Caco-2 (cell line): ENCODE results near the gene PRKAG2. TPM values are rescaled to one million over a fixed set of nuclear protein-coding genes. Genes with fewer than 3 reads are reported as not detected.

ENCODE experiments used
- BruUV-seq: library from RNA; stranded (reverse); fragments of 400-500 nt; replicated peaks from 2 replicates; lab custom pipeline; 2021; lab: Mats Ljungman, UMichigan
- CTCF ChIA-PET: fragments of 300-600 bp; sonication (Branson Sonifier 250); formaldehyde crosslinking; loops from one replicate; lab custom pipeline; 2022; ENCODE audit warnings: antibody characterized with exemption; lab: Charles Lee
- POLR2A ChIA-PET: fragments of 300-600 bp; sonication (Branson Sonifier 250); formaldehyde crosslinking; loops from one replicate; lab custom pipeline; 2022; ENCODE audit warnings: antibody characterized with exemption; lab: Charles Lee
- DNase-seq, 2 experiments: peaks; one replicate each; pipeline versions ENCODE4 v3.0.0 to v3.0.0-alpha.2; 2020 to 2022
- H3K27me3 ChIP-seq: replicated peaks from 2 replicates; pipeline ENCODE4 v1.6.0; 2011; ENCODE audit warnings: low read length; ENCODE audit not compliant: control insufficient read depth, insufficient read depth
- H3K36me3 ChIP-seq: 2 replicates; pipeline ENCODE4 v1.5.1; 2011; ENCODE audit warnings: low read length; ENCODE audit not compliant: control insufficient read depth, insufficient read depth
- H3K4me1 ChIP-seq: fragments of 250-450 bp; sonication (Bioruptor Pico); 2 replicates; pipeline ENCODE4 v1.5.1; 2020; ENCODE audit warnings: mild to moderate bottlenecking
- H3K4me3 ChIP-seq: 2 replicates; pipeline ENCODE4 v1.5.1; 2011; ENCODE audit warnings: low read depth, mild to moderate bottlenecking, control low read depth, low read length
- H3K9me3 ChIP-seq: fragments of 250-450 bp; sonication (Bioruptor Pico); 2 replicates; pipeline ENCODE4 v1.5.1; 2020; ENCODE audit warnings: mild to moderate bottlenecking, moderate library complexity
- H3K27ac Mint-ChIP-seq: one replicate; pipeline ENCODE4 v1.8.0; 2022; ENCODE audit warnings: mixed read lengths; ENCODE audit not compliant: unreplicated experiment
- H3K27me3 Mint-ChIP-seq: one replicate; pipeline ENCODE4 v1.8.0; 2022; ENCODE audit warnings: mixed read lengths; ENCODE audit not compliant: insufficient read depth, unreplicated experiment
- H3K36me3 Mint-ChIP-seq: one replicate; pipeline ENCODE4 v1.8.0; 2022; ENCODE audit warnings: mild to moderate bottlenecking, mixed read lengths; ENCODE audit not compliant: insufficient read depth, unreplicated experiment
- H3K4me1 Mint-ChIP-seq: one replicate; pipeline ENCODE4 v1.8.0; 2022; ENCODE audit warnings: low read depth, mixed read lengths; ENCODE audit not compliant: unreplicated experiment
- H3K4me3 Mint-ChIP-seq: one replicate; pipeline ENCODE4 v1.8.0; 2022; ENCODE audit warnings: mild to moderate bottlenecking, moderate library complexity, mixed read lengths; ENCODE audit not compliant: unreplicated experiment
- H3K9me3 Mint-ChIP-seq: one replicate; pipeline ENCODE4 v1.8.0; 2022; ENCODE audit warnings: mixed read lengths; ENCODE audit not compliant: unreplicated experiment
- intact Hi-C: fragments of 100-400 bp; cut with micrococcal nuclease; formaldehyde crosslinking; loops from one replicate; pipeline ENCODE4 v1.10.0; 2022; ENCODE audit not compliant: unreplicated experiment
- total RNA-seq: library from RNA; stranded (reverse); gene quantifications from 2 replicates; pipeline ENCODE4 v1.2.3, GENCODE V29; 2022
- TF ChIP-seq, protein P1 (sequence below), 2 experiments: fragments of 200-600 bp in 1 of 2; IDR thresholded peaks; 1 replicate in 1 of 2; 2 replicates in 1 of 2; pipeline versions ENCODE4 v1.5.1 to v1.8.0; 2011 to 2022; ENCODE audit warnings: antibody characterized with exemption in 1 of 2, control low read depth in 1 of 2, inconsistent platforms in 1 of 2, low read depth in 1 of 2, low read length in 1 of 2, mild to moderate bottlenecking in 1 of 2, moderate library complexity in 1 of 2; ENCODE audit not compliant: insufficient read depth in 1 of 2, severe bottlenecking in 1 of 2, unreplicated experiment in 1 of 2

PRKAG2 gene
- total RNA-seq, 1 experiment from 2014 or later, result 15.9 TPM

DNA sequence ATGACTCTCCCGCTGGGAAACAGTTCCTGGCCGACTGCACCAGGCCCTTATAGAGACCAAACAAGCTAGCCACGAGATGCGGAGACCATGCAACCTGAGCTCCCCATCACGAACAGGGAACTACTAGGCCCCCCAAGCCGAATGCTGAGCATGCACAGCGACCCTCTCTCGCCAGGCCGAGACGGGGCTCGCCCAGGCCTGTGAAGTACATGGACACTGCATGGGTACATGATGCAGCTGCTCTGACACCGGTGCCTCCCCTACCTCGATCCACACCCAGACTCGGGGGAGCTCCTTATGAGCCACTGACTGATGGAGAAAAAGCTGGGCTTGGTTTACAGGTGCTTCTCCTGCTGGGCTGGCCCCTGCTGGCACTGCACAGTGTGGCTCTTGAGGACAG, 285.0 kb downstream of the PRKAG2 start:
- Mint-ChIP-seq H3K9me3 (no peaks in the 10 kb centered on the region), H3K4me1 (no peaks in the 10 kb centered on the region), H3K27ac (no peak overlapping the region), H3K27me3 (no peaks in the 10 kb centered on the region), H3K4me3 (no peak overlapping the region), H3K36me3 (no peaks in the 10 kb centered on the region)
- H3K36me3 ChIP-seq, result no peaks in the 10 kb centered on the region
- ChIA-PET POLR2A (no interaction called here), CTCF (interaction anchor here (1.1 kb wide), 1 partner anchor 39 kb away, joined by 3 read pairs; no protein-coding TSS in a partner anchor)
- DNase-seq, result no peak
- intact Hi-C loops, result no loop called here
- H3K4me1 ChIP-seq, result no peaks in the 10 kb centered on the region
- no peak overlapping the region for H3K4me3 ChIP-seq
- no TSS peak for BruUV-seq
- TF ChIP-seq, protein P1, sequence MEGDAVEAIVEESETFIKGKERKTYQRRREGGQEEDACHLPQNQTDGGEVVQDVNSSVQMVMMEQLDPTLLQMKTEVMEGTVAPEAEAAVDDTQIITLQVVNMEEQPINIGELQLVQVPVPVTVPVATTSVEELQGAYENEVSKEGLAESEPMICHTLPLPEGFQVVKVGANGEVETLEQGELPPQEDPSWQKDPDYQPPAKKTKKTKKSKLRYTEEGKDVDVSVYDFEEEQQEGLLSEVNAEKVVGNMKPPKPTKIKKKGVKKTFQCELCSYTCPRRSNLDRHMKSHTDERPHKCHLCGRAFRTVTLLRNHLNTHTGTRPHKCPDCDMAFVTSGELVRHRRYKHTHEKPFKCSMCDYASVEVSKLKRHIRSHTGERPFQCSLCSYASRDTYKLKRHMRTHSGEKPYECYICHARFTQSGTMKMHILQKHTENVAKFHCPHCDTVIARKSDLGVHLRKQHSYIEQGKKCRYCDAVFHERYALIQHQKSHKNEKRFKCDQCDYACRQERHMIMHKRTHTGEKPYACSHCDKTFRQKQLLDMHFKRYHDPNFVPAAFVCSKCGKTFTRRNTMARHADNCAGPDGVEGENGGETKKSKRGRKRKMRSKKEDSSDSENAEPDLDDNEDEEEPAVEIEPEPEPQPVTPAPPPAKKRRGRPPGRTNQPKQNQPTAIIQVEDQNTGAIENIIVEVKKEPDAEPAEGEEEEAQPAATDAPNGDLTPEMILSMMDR (IDR thresholded peaks at IDR 0.05; ENCODE audit: insufficient read depth in 1 of 2, low read depth in 1 of 2, low read length in 1 of 2, severe bottlenecking in 1 of 2, unreplicated experiment in 1 of 2), result no peak
- no peaks in the 10 kb centered on the region for H3K9me3 ChIP-seq
- no peaks in the 10 kb centered on the region for H3K27me3 ChIP-seq

DNA sequence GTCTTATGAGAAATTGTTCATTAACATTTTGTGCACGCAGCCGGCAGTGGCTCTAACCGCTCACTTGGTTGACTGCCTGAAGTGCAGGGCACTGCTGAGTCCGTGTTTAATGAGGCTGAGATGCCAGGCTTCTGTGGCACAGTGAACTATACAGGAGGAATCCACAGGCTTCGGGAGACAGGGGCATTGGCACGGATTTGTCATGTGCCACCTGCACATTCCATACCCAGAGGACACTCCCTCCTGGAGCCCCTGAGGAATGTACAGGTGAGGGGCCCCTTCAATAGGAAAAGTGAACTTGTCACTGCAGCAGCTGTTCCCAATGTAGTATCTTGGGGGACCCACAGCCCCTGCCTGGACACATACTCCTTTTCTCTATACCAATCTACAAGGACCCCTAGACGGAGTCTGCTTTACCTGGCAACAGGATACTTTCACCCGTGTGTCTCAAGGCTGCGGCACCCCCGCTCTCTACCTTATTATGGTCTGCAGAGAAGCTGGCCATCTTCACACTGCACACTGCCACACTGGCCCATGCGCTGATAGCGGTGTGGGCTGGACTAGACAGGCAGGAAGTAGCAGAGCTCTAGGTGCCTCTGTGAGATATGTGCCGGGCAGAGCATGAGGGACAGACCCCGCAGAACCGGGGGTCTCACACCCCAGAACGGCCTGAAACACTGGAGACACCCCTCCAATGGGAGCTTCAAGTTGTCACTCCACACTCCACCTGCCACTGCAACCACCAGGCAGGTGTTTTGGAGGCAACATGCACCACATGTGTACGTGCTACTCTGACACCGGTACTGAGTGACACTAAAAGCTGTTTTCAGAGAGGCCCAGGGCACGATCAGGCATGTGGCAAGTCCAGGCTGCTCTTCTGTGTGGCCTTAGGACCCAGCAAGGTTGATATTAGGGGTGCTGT, 285.8 kb downstream of the PRKAG2 start:
- Histone ChIP-seq H3K4me3 (no peak overlapping the region), H3K36me3 (no peaks in the 10 kb centered on the region), H3K4me1 (no peaks in the 10 kb centered on the region), H3K27me3 (no peaks in the 10 kb centered on the region), H3K9me3 (no peaks in the 10 kb centered on the region)
- CTCF ChIA-PET, result interaction anchor here (1.1 kb wide), 1 partner anchor 40 kb away, joined by 3 read pairs; no protein-coding TSS in a partner anchor
- no peak for DNase-seq
- no peaks in the 10 kb centered on the region for H3K36me3 Mint-ChIP-seq
- no peak overlapping the region for H3K27ac Mint-ChIP-seq
- BruUV-seq, result no TSS peak
- TF ChIP-seq, protein P1 (IDR thresholded peaks at IDR 0.05; ENCODE audit: insufficient read depth in 1 of 2, low read depth in 1 of 2, low read length in 1 of 2, severe bottlenecking in 1 of 2, unreplicated experiment in 1 of 2), result no peak
- no peak overlapping the region for H3K4me3 Mint-ChIP-seq
- intact Hi-C loops, result no loop called here
- POLR2A ChIA-PET, result no interaction called here
- H3K27me3 Mint-ChIP-seq, result no peaks in the 10 kb centered on the region
- no peaks in the 10 kb centered on the region for H3K9me3 Mint-ChIP-seq
- no peaks in the 10 kb centered on the region for H3K4me1 Mint-ChIP-seq

DNA sequence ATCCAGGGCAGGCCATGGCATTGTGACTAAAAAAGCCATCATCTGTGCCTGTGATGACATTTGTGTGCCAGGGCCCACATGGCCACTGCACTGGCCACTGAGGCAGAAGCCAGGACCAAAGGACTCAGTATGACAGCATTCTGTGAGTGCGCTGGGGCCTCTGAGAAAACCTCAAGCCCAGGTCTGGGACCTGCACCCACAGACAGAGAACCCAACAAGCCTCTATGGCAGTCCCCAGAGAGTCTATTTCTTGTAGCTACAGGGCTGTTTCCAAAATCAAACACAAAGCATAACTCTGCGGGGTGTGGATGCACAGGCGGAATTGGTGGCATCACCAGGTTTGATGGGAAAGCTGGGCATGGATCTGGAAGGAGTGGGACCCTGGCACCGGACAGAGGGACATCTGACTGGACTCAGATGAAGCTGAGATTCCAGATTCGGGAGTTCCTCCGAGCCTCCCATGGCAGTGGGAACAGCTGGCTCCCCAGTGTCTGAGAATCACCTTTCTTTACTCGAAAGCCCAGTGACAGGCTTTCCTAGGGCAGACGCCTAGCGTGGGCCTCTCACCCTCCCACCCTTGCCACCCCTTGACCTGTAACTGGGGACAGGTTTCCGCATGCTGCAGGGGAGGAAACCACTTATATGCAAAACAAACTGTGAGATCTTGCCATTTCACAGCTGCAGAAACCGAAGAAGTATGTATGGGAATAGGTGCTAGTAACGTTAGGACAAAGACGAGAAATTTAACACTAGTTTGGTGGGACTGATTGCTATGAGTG, 286.7 kb downstream of the PRKAG2 start:
- Mint-ChIP-seq H3K27ac (no peak overlapping the region), H3K4me3 (no peak overlapping the region), H3K36me3 (no peaks in the 10 kb centered on the region), H3K27me3 (no peaks in the 10 kb centered on the region), H3K9me3 (no peaks in the 10 kb centered on the region), H3K4me1 (no peaks in the 10 kb centered on the region)
- TF ChIP-seq, protein P1 (IDR thresholded peaks at IDR 0.05; ENCODE audit: insufficient read depth in 1 of 2, low read depth in 1 of 2, low read length in 1 of 2, severe bottlenecking in 1 of 2, unreplicated experiment in 1 of 2), result no peak
- DNase-seq, result no peak
- BruUV-seq, result no TSS peak
- no peaks in the 10 kb centered on the region for H3K4me1 ChIP-seq
- ChIA-PET POLR2A (no interaction called here), CTCF (no interaction called here)
- no peaks in the 10 kb centered on the region for H3K36me3 ChIP-seq
- H3K4me3 ChIP-seq, result no peak overlapping the region
- no peaks in the 10 kb centered on the region for H3K9me3 ChIP-seq
- intact Hi-C loops, result no loop called here
- no peaks in the 10 kb centered on the region for H3K27me3 ChIP-seq
